ENCODE data around the gene ACSL3. TPM values are rescaled to one million over a fixed set of nuclear protein-coding genes. Genes with fewer than 3 reads are reported as not detected.
"Not testable (repeated sequence)": the region's sequence is repeated elsewhere in the genome, so short reads cannot be mapped to it uniquely, and the experiment has no call there.

ACSL3 gene
- total RNA-seq, 2 donors from 2014 or later, result 37.8 to 38.1 TPM

DNA sequence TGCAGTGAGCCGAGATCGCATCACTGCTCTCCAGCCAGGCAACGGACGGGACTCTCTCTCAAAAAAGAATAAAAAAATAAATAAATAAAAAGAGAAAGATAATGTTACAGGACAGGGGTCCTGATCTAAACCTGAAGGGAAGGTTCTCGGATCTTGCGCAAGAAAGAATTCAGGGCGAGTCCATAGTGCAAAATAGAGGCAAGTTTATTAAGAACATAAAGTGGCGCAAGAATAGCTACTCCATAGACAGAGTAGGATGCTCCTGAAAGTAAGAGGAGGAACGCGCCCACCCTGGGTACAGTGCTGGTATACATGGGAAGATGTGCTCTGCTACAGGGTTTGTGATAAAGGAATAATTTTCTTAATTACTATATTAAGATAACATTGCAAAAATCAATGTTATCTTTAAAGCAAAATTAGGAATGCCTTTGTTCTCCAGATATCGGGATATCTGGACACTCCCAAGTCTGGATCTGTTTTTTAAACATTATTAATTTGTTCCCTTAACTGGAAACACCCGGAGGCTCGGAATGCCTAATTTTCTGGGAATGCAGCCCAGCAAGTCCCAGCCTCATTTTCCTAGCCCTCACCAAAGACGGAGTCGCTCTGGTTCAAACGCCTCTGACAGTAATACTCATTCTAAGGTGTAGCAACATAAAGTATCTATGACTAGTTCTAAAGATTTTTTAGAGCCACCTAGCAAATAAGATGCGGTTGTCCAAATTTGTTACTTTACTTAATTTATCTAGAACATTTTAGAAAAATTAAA, 38.8 kb downstream of the ACSL3 start:
- intact Hi-C loops (cut with DNase I), result loop anchor here (5.0 to 10.0 kb wide), 2 partner anchors 32 to 195 kb away; no protein-coding TSS in a partner anchor
- no peak for DNase-seq
- no peak for ATAC-seq

DNA sequence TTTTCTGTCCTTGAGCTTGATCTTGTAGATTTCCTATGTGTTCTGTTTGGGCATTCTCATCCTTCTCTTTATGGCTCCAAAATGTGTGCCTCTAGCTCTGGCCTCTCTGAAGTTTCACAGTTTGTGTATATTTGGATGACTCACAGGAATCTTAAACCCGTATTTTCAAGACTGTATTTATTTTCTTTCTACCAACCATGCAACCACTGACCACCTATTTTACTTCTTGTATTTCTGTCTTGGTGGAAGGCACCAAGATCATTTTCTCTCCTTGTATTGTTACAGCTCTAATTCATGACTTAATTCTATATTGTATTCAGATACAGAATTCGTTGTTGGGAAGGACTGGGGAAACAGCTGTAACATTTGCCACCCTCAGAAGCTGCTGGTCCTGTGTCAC, 39.5 kb downstream of the ACSL3 start:
- DNase-seq, result no peak
- no peak for ATAC-seq
- intact Hi-C loops (cut with DNase I), result loop anchor here (5.0 to 10.0 kb wide), 2 partner anchors 33 to 196 kb away; no protein-coding TSS in a partner anchor

- no peak for ATAC-seq
- DNase-seq, result no peak
- intact Hi-C loops (cut with DNase I), result loop anchor here (1.0 to 10.0 kb wide), 3 partner anchors 35 to 198 kb away; no protein-coding TSS in a partner anchor
Observed at GRCh38 chr2:222902660-222903059, 41.8 kb downstream of the ACSL3 start.

- peak; percentile 63 to 74 for ATAC-seq
- DNase-seq, result no peak
- intact Hi-C loops (cut with DNase I), result loop anchor here (2.0 to 10.0 kb wide), 3 partner anchors 36 to 199 kb away; no protein-coding TSS in a partner anchor
Observed at GRCh38 chr2:222903234-222904220, 42.7 kb downstream of the ACSL3 start.

- ATAC-seq (peak in 1 of 2 donors; percentile 37), DNase-seq (no peak)
- intact Hi-C loops (cut with DNase I), result loop anchor here (2.0 to 10.0 kb wide), 3 partner anchors 37 to 200 kb away; no protein-coding TSS in a partner anchor
Observed at GRCh38 chr2:222904557-222905258, 43.9 kb downstream of the ACSL3 start.

- DNase-seq (no peak), ATAC-seq (no peak)
- intact Hi-C loops (cut with DNase I), result loop anchor here in 1 of 2 donors (10.0 kb wide), 1 partner anchor 202 kb away; no protein-coding TSS in a partner anchor
Observed at GRCh38 chr2:222907048-222907447, 46.2 kb downstream of the ACSL3 start.

DNA sequence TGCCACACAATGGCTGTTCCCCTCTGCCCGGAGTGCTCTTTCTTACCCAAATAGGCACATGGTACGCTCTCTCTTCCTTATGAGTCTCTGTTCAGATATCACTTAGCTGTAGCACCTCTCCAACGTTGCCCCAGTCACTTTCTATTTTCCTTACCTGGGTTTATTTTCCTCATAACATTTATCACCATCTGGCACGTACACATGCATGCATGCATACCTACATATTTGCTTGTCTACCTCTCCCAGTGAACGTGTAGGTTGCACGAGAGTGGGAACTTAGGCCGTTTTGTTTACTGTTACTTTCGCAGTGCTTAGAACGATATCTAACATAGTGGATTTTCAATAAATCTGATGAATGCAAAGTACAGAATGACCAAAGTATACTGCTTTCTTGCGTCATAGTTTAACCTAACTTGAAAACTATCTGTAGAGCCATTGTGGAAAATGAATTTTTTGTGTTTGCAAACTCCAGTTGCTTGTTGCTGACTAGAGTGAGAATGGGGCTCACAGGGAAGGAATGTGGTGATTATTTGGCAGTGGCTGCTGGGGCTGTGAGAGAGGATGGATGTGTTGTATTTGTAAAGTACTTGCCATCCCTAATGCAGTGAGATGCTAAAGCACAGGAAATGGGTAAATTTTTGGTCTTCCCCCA, 47.1 kb downstream of the ACSL3 start:
- ATAC-seq, result no peak
- intact Hi-C loops (cut with DNase I), result loop anchor here in 1 of 2 donors (10.0 kb wide), 1 partner anchor 203 kb away; no protein-coding TSS in a partner anchor

GRCh38 chr2:222909286-222909685, 48.5 kb downstream of the ACSL3 start:
- DNase-seq (no peak), ATAC-seq (no peak)
- intact Hi-C loops (cut with DNase I), result loop anchor here in 1 of 2 donors (10.0 kb wide), 1 partner anchor 204 kb away; no protein-coding TSS in a partner anchor

More for the DNA sequence above, 47.1 kb downstream of the ACSL3 start:
- DNase-seq, result no peak

GRCh38 chr2:222912117-222912516, 51.3 kb downstream of the ACSL3 start:
- ATAC-seq (peak; percentile 55 to 63), DNase-seq (no peak)
- intact Hi-C loops (cut with DNase I), result no loop called here

DNA sequence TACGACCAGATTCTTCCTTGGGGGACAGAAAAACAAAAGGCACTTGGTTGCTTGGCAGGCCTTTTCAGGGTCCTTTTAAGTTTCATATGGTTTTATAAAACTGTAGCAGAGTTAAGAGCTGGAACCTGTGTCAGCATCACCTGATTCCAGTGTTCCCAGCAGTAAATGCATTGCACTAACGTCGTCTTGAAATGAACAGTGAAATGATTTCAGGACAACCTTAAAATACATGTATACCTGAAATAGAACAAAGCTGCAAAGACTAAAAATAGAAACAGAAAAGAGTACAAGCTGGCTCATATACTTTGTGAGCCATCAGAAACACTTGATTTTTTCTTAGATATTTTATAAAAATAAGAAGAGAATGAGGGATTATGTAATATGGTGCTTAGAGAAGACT, 51.9 kb downstream of the ACSL3 start:
- ATAC-seq, result no peak
- intact Hi-C loops (cut with DNase I), result no loop called here
- no peak for DNase-seq

- intact Hi-C loops (cut with DNase I), result no loop called here
Observed at GRCh38 chr2:222915092-222915957, 54.5 kb downstream of the ACSL3 start.

DNA sequence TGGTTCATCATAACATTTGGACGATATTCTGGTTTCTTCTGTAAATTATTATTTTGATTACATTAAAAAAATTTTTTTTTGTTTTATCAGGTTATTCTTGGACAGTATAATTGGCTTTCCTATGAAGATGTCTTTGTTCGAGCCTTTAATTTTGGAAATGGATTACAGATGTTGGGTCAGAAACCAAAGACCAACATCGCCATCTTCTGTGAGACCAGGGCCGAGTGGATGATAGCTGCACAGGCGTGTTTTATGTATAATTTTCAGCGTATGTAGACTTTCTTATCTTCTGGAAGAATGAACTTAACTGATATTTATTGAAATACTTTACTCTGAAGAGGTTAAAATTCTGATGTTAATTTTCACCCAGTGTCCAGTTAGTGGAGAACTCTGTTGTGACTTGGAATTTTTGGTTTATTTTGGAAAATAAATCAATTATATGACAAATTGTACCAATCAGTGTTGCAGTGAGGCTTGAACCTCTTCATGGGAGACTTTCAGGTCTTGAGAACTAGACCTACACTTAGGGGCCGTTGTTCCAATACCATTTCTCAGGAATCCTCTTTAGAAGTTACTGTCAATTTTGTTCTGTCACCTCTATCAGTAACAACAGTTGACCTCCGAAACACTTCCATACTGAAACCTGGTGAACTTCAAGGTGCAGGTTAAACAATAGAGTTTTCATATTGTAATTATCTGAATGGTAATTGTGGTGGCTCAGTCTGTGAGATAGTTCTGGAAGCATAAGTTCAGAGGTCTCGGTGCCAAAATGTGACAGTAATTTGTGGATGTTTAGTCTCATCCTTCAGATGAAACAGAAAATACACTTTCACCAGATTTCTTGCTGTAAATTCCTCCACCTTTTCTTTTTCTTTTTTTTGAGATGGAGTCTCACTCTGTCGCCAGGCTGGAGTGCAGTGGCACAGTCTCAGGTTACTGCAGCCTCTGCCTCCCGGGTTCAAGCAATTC, 55.7 kb downstream of the ACSL3 start:
- no peak for DNase-seq
- peak in 1 of 2 donors; percentile 34 for ATAC-seq
- intact Hi-C loops (cut with DNase I), result no loop called here

More at GRCh38 chr2:222915092-222915957, 54.5 kb downstream of the ACSL3 start:
- ATAC-seq, result no peak
- no peak for DNase-seq

- ATAC-seq; DNase-seq; intact Hi-C loops (cut with DNase I): not testable (repeated sequence)
Observed at GRCh38 chr2:222917212-222917611, 56.4 kb downstream of the ACSL3 start.

- no peak for DNase-seq
- peak in 1 of 2 donors; percentile 87 for ATAC-seq
- intact Hi-C loops (cut with DNase I), result no loop called here
Observed at GRCh38 chr2:222919841-222920526, 59.1 kb downstream of the ACSL3 start.

- ATAC-seq, result no peak
Observed at GRCh38 chr2:222920657-222921186, 59.9 kb downstream of the ACSL3 start.

More at GRCh38 chr2:222920657-222921186, 59.9 kb downstream of the ACSL3 start:
- intact Hi-C loops (cut with DNase I), result no loop called here
- DNase-seq, result no peak
